Caco-2 (cell line): ENCODE results near the gene MAST4. TPM values are rescaled to one million over a fixed set of nuclear protein-coding genes. Genes with fewer than 3 reads are reported as not detected.

Source experiments
- BruUV-seq: library from RNA; stranded (reverse); fragments of 400-500 nt; replicated peaks from 2 replicates; lab custom pipeline; 2021; lab: Mats Ljungman, UMichigan
- CTCF ChIA-PET: fragments of 300-600 bp; sonication (Branson Sonifier 250); formaldehyde crosslinking; loops from one replicate; lab custom pipeline; 2022; ENCODE audit warnings: antibody characterized with exemption; lab: Charles Lee
- POLR2A ChIA-PET: fragments of 300-600 bp; sonication (Branson Sonifier 250); formaldehyde crosslinking; loops from one replicate; lab custom pipeline; 2022; ENCODE audit warnings: antibody characterized with exemption; lab: Charles Lee
- DNase-seq, 2 experiments: peaks; one replicate each; pipeline versions ENCODE4 v3.0.0 to v3.0.0-alpha.2; 2020 to 2022
- H3K27me3 ChIP-seq: replicated peaks from 2 replicates; pipeline ENCODE4 v1.6.0; 2011; ENCODE audit warnings: low read length; ENCODE audit not compliant: control insufficient read depth, insufficient read depth
- H3K36me3 ChIP-seq: 2 replicates; pipeline ENCODE4 v1.5.1; 2011; ENCODE audit warnings: low read length; ENCODE audit not compliant: control insufficient read depth, insufficient read depth
- H3K4me1 ChIP-seq: fragments of 250-450 bp; sonication (Bioruptor Pico); 2 replicates; pipeline ENCODE4 v1.5.1; 2020; ENCODE audit warnings: mild to moderate bottlenecking
- H3K4me3 ChIP-seq: 2 replicates; pipeline ENCODE4 v1.5.1; 2011; ENCODE audit warnings: low read depth, mild to moderate bottlenecking, control low read depth, low read length
- H3K9me3 ChIP-seq: fragments of 250-450 bp; sonication (Bioruptor Pico); 2 replicates; pipeline ENCODE4 v1.5.1; 2020; ENCODE audit warnings: mild to moderate bottlenecking, moderate library complexity
- H3K27ac Mint-ChIP-seq: one replicate; pipeline ENCODE4 v1.8.0; 2022; ENCODE audit warnings: mixed read lengths; ENCODE audit not compliant: unreplicated experiment
- H3K27me3 Mint-ChIP-seq: one replicate; pipeline ENCODE4 v1.8.0; 2022; ENCODE audit warnings: mixed read lengths; ENCODE audit not compliant: insufficient read depth, unreplicated experiment
- H3K36me3 Mint-ChIP-seq: one replicate; pipeline ENCODE4 v1.8.0; 2022; ENCODE audit warnings: mild to moderate bottlenecking, mixed read lengths; ENCODE audit not compliant: insufficient read depth, unreplicated experiment
- H3K4me1 Mint-ChIP-seq: one replicate; pipeline ENCODE4 v1.8.0; 2022; ENCODE audit warnings: low read depth, mixed read lengths; ENCODE audit not compliant: unreplicated experiment
- H3K4me3 Mint-ChIP-seq: one replicate; pipeline ENCODE4 v1.8.0; 2022; ENCODE audit warnings: mild to moderate bottlenecking, moderate library complexity, mixed read lengths; ENCODE audit not compliant: unreplicated experiment
- H3K9me3 Mint-ChIP-seq: one replicate; pipeline ENCODE4 v1.8.0; 2022; ENCODE audit warnings: mixed read lengths; ENCODE audit not compliant: unreplicated experiment
- intact Hi-C: fragments of 100-400 bp; cut with micrococcal nuclease; formaldehyde crosslinking; loops from one replicate; pipeline ENCODE4 v1.10.0; 2022; ENCODE audit not compliant: unreplicated experiment
- total RNA-seq: library from RNA; stranded (reverse); gene quantifications from 2 replicates; pipeline ENCODE4 v1.2.3, GENCODE V29; 2022
- TF ChIP-seq, protein P1 (sequence below), 2 experiments: fragments of 200-600 bp in 1 of 2; IDR thresholded peaks; 1 replicate in 1 of 2; 2 replicates in 1 of 2; pipeline versions ENCODE4 v1.5.1 to v1.8.0; 2011 to 2022; ENCODE audit warnings: antibody characterized with exemption in 1 of 2, control low read depth in 1 of 2, inconsistent platforms in 1 of 2, low read depth in 1 of 2, low read length in 1 of 2, mild to moderate bottlenecking in 1 of 2, moderate library complexity in 1 of 2; ENCODE audit not compliant: insufficient read depth in 1 of 2, severe bottlenecking in 1 of 2, unreplicated experiment in 1 of 2

The MAST4 gene
- total RNA-seq, 1 experiment from 2014 or later = 17.8 TPM

DNA sequence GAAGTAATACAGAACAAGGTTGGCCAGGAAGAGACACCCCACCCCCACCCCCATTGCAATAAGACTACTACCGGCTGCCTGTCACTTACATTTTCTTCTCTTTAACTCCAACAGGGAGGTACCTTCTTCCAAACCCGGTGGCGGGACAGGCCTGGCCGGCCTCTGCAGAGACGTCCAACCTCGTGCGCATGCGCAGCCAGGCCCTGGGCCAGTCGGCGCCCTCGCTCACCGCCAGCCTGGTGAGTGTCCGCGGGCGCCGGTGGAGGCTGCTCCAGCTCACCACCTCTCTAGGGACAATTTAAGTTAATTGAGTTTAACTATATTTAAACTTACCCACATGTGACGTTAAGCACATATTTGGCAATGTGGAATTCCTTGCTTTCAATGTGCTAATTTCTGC, 192.4 kb downstream of the MAST4 start:
- DNase-seq = no peak
- H3K27me3 ChIP-seq = no peaks in the 10 kb centered on the region; the same call in 1 of the 2 replicates
- ChIA-PET CTCF (interaction anchor here (0.7 kb wide), 1 partner anchor 482 kb away, joined by 3 read pairs; no protein-coding TSS in a partner anchor), POLR2A (no interaction called here)
- no peak overlapping the region for H3K27ac Mint-ChIP-seq
- TF ChIP-seq, protein P1, sequence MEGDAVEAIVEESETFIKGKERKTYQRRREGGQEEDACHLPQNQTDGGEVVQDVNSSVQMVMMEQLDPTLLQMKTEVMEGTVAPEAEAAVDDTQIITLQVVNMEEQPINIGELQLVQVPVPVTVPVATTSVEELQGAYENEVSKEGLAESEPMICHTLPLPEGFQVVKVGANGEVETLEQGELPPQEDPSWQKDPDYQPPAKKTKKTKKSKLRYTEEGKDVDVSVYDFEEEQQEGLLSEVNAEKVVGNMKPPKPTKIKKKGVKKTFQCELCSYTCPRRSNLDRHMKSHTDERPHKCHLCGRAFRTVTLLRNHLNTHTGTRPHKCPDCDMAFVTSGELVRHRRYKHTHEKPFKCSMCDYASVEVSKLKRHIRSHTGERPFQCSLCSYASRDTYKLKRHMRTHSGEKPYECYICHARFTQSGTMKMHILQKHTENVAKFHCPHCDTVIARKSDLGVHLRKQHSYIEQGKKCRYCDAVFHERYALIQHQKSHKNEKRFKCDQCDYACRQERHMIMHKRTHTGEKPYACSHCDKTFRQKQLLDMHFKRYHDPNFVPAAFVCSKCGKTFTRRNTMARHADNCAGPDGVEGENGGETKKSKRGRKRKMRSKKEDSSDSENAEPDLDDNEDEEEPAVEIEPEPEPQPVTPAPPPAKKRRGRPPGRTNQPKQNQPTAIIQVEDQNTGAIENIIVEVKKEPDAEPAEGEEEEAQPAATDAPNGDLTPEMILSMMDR (IDR thresholded peaks at IDR 0.05; ENCODE audit: insufficient read depth in 1 of 2, low read depth in 1 of 2, low read length in 1 of 2, severe bottlenecking in 1 of 2, unreplicated experiment in 1 of 2) = no peak
- H3K4me3 ChIP-seq = no peak overlapping the region
- H3K36me3 ChIP-seq = no peaks in the 10 kb centered on the region
- H3K36me3 Mint-ChIP-seq = no peaks in the 10 kb centered on the region
- no TSS peak for BruUV-seq
- peaks cover 7% of the 10 kb centered on the region for H3K27me3 Mint-ChIP-seq
- H3K4me3 Mint-ChIP-seq = no peak overlapping the region
- peaks cover 4% of the 10 kb centered on the region for H3K4me1 Mint-ChIP-seq
- H3K4me1 ChIP-seq = peaks cover 4% of the 10 kb centered on the region; the same call in 1 of the 2 replicates
- no peaks in the 10 kb centered on the region for H3K9me3 Mint-ChIP-seq
- intact Hi-C loops = no loop called here
- H3K9me3 ChIP-seq = no peaks in the 10 kb centered on the region

DNA sequence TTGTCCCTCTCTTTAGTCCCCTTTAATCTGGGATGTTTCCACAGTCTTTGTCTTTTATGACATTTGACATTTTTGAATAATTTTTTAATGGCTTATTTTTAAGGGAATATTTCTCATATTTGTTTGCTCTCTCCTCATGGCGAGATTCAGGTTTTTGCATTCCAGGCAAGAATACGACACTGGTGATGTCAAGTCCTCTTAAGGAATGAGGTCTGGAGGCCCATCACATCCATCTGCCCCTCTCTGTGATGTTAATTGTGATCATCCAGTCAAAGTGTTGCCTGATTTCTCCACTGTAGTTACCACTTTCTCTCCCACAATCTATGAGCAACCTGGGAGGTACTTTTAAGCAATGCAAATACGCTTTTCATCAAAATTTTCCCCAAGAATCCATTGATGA, 193.2 kb downstream of the MAST4 start:
- Mint-ChIP-seq H3K4me1 (peaks cover 4% of the 10 kb centered on the region), H3K27ac (no peak overlapping the region), H3K4me3 (no peak overlapping the region), H3K9me3 (no peaks in the 10 kb centered on the region), H3K27me3 (peaks cover 11% of the 10 kb centered on the region), H3K36me3 (no peaks in the 10 kb centered on the region)
- no peak overlapping the region for H3K4me3 ChIP-seq
- ChIA-PET CTCF (no interaction called here), POLR2A (no interaction called here)
- DNase-seq = no peak
- no TSS peak for BruUV-seq
- no peaks in the 10 kb centered on the region for H3K9me3 ChIP-seq
- H3K4me1 ChIP-seq = peaks cover 4% of the 10 kb centered on the region; the same call in 1 of the 2 replicates
- no peaks in the 10 kb centered on the region for H3K36me3 ChIP-seq
- no peaks in the 10 kb centered on the region for H3K27me3 ChIP-seq
- TF ChIP-seq, protein P1 (IDR thresholded peaks at IDR 0.05; ENCODE audit: insufficient read depth in 1 of 2, low read depth in 1 of 2, low read length in 1 of 2, severe bottlenecking in 1 of 2, unreplicated experiment in 1 of 2) = no peak
- intact Hi-C loops = no loop called here

DNA sequence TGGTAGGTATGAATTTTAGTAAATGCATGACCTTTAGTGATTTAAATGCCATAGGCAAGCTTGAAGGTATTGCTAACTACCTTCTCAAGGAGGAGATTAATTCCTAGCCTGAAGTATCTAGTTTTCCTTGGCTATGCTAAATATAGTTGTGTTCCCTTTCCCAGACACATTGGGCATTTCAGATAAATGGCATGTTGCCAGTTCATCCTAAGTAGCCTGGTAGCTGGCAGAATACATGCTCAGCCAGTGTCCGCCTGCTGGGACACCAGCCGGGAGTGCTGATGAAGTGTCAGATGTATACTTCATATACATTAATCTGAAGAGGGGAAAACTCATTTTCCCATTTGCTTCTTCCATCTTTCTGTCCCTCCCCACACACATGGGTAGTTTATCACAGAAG, 196.9 kb downstream of the MAST4 start:
- DNase-seq = no peak
- BruUV-seq = no TSS peak
- H3K4me1 Mint-ChIP-seq = peaks cover 4% of the 10 kb centered on the region
- Histone ChIP-seq H3K27me3 (no peaks in the 10 kb centered on the region), H3K4me1 (peaks cover 4% of the 10 kb centered on the region; the same call in 1 of the 2 replicates), H3K36me3 (no peaks in the 10 kb centered on the region), H3K9me3 (no peaks in the 10 kb centered on the region), H3K4me3 (no peak overlapping the region)
- ChIA-PET POLR2A (no interaction called here), CTCF (no interaction called here)
- intact Hi-C loops = no loop called here
- H3K27me3 Mint-ChIP-seq = peaks cover 11% of the 10 kb centered on the region
- no peak overlapping the region for H3K4me3 Mint-ChIP-seq
- H3K36me3 Mint-ChIP-seq = no peaks in the 10 kb centered on the region
- no peak overlapping the region for H3K27ac Mint-ChIP-seq
- TF ChIP-seq, protein P1 (IDR thresholded peaks at IDR 0.05; ENCODE audit: insufficient read depth in 1 of 2, low read depth in 1 of 2, low read length in 1 of 2, severe bottlenecking in 1 of 2, unreplicated experiment in 1 of 2) = no peak
- H3K9me3 Mint-ChIP-seq = no peaks in the 10 kb centered on the region
